Gastrocnemius medialis (tissue), 4 donors: ENCODE data around the gene ERC2.

Source experiments
- CTCF ChIP-seq, 5 experiments: fragments of 450-650 bp in 3 of 5; fragments of 200-600 bp in 2 of 5; sonication (generic) in 2 of 5; IDR thresholded peaks in 4 of 5; conservative IDR thresholded peaks in 1 of 5; 1 replicate in 4 of 5; 2 replicates in 1 of 5; pipeline ENCODE4 v1.5.1; 2016 to 2019; ENCODE audit warnings: antibody characterized with exemption in 5 of 5, mild to moderate bottlenecking in 3 of 5, moderate library complexity in 3 of 5
- POLR2A ChIP-seq, 2 donors: fragments of 450-650 bp; IDR thresholded peaks; one replicate each; pipeline ENCODE4 v1.6.1; 2017; ENCODE audit warnings: antibody characterized with exemption in 2 of 2, mild to moderate bottlenecking in 2 of 2, moderate library complexity in 2 of 2

GRCh38 chr3:55512571-55513343 lies 955.5 kb downstream of the ERC2 start:
- no peak for TF ChIP-seq CTCF (IDR thresholded peaks at IDR 0.05 in 4 of 5, conservative IDR thresholded peaks at IDR 0.05 in 1 of 5)
- TF ChIP-seq POLR2A (IDR thresholded peaks at IDR 0.05): no peak
